ENCODE results near the gene TOE1.
A peak's percentile ranks its signal among the peaks of the same experiment; 100 is the strongest.
"Not testable (repeated sequence)": the region's sequence is repeated elsewhere in the genome, so short reads cannot be mapped to it uniquely, and the experiment has no call there.

TOE1 gene

DNA sequence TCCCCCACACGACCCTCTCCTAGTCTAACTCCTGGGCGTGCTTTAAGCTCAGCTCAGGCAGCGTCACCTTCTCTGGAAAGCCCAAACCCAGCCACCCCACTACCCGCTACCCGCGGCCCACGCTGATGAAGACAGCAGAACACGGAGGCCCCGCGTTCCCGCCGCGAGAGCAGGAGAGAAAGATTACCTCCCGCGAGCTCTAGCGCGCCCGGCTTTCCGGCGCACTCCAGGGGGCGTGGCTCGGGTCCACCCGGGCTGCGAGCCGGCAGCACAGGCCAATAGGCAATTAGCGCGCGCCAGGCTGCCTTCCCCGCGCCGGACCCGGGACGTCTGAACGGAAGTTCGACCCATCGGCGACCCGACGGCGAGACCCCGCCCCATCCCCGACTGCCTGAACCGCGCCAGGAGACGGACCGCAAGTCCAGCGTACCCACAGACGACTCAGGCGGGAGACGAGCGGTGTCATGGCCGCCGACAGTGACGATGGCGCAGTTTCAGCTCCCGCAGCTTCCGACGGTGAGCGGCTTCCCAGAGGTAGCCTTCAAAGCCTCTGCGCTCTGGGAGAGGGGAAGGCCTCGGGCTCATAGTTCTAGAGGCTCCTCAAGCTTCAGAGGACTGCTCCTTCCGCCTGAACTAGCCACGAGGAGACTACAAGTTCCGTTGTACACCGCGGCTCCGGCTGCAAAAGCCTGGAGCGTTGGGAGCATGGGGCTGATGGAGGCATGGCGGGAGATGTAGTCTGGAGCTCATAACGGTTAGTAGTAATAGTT, at the start of gene TOE1, which contains the start of gene MUTYH:
Gene TOE1, plus strand, starts transcription at position 382 of the 770 bp plus-strand sequence. Its CDS starts 83 bp downstream, at position 465.
Gene MUTYH, minus strand, starts transcription at position 652 of the 770 bp plus-strand sequence. CDS start 5,935 bp downstream, outside the sequence.
- DNase-seq (ENCODE audit: low read depth in 2 of 2): peak; percentile 85 to 91

DNA sequence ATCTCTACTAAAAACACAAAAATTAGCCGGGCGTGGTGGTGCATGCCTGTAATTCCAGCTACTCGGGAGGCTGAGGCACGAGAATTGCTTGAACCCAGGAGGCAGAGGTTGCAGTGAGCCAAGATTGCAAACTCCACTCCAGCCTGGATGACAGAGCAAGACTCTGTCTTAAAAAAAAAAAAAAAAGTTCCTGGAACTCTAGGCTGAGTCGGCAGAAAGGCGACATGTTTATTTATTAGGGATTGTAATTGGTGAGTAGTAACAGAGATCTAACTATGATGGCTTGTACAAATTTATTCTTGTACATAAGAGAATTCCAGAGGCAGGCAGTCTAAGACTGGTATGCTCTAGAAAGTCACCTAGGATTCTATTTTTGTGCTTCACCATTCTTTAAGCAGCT, 49.0 kb upstream of the TOE1 start:
- not testable (repeated sequence) for DNase-seq (ENCODE audit: low read depth in 2 of 2)

DNA sequence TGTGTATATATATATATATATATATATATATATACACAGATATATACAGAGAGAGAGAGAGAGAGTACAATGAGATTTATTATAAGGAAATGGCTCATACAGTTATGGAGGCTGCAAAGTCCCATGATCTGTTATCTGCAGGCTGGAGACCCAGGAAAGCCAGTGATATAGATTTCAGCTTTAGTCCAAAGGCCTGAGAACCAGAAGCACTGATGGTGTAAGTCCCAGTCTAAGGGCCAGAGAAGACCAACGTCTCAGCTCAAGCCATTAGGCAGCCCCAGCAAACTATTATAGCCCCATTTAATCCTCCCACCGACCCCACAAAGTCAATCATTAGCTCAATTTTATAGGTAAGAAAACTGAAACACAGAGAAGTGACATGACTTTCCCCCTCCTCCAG, 48.3 kb upstream of the TOE1 start:
- DNase-seq (ENCODE audit: low read depth in 2 of 2): no peak

DNA sequence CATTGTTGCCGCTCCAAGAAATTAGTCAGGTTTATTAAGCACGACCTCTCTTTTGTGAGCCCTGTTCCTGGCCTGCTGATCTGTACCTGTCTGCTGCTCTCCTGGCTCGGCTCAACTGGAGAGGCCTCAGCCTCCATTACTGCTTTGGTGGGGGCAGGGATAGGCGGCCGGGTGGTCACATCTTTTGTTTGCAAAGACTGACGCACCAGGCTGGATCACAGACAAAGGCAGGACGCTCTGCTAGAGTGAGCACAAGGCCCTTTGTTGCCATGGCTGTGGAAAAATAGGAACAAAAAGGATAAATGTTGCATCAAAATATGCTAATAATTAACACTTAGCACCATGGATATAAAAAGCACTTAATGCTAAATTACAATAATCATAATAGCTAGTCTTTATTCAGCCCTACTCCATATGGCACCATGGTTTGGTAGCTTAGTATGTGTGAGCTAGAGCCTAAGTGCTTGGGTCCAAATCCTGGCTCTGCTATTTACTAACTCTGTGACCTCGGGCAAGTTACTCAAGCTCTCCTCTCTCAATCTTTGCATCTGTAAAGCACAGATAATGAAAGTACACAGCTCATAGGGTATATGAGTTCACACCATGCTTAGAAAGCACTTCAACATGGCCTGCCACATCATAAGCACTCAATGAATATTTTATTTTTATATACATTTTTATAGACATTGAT, 42.2 kb upstream of the TOE1 start:
- no peak for DNase-seq (ENCODE audit: low read depth in 2 of 2)

DNA sequence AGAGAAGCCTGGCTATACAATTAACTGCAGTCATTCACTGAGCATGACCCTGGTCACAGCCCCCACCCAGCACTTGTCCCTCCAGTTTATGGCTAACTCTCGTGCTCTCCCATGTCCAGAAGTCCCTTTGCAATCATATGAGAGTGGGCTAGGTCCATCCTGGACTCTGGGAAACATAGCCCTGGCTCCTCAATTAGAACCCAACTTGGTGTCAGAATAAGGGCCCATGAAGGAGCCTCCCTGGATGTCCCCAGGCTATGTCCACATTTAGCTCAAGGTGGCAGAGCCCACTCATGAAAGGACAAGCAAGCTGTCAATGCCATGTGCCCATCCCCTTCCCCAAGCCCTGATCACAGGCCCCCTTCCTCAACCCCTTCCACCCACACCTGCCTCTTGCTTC, 40.7 kb upstream of the TOE1 start:
- DNase-seq (ENCODE audit: low read depth in 2 of 2): no peak

DNA sequence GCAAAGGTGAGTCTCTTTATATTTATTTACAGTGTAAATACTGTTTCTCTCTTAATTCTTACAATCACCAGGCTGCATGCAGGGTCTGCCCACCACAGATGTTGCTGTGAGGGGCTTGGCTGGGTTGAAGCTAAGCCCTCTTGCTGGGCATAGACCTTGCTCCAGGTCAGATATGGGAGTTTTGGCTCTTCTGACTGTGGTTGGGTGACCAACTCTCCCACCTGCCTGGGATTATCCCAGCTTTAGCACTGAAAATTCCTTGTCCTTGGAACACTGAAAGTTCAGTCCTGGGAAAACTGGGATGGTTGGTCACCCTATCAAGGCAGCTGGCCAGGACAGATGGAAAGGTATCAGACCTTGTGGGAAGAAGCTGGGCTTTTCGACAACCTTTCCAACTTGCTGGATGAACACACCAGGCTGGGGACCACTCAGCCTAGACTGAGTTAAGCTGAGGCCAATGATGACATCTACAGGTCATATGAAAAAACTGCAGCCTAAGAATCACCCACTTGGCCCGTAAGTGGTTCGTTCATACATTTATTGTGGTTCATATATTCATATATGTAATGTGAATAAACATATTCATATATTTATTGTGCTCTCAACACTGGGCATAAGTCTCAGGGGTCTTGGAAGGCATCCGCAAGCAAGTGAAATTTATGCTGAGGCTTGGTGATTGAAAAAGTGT, 39.8 kb upstream of the TOE1 start:
- peak in 1 of 2 donors; percentile 15 for DNase-seq (ENCODE audit: low read depth in 2 of 2)

DNA sequence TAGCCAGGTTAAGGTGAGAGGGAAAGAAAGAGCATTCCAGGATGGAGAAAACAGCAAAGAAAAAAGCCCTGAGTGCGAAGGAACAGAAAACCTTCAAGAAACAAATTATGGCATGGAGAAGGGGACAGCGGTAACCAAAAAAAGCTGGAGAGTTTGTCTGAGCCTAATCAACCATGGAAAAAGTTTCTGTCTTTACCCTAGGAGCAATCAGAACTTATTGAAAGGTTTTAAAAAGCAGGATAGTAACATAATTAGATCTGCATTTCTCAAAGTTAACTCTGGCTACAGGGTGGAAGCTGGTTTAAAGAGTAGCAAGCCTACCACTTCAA, 39.3 kb upstream of the TOE1 start:
- no peak for DNase-seq (ENCODE audit: low read depth in 2 of 2)

DNA sequence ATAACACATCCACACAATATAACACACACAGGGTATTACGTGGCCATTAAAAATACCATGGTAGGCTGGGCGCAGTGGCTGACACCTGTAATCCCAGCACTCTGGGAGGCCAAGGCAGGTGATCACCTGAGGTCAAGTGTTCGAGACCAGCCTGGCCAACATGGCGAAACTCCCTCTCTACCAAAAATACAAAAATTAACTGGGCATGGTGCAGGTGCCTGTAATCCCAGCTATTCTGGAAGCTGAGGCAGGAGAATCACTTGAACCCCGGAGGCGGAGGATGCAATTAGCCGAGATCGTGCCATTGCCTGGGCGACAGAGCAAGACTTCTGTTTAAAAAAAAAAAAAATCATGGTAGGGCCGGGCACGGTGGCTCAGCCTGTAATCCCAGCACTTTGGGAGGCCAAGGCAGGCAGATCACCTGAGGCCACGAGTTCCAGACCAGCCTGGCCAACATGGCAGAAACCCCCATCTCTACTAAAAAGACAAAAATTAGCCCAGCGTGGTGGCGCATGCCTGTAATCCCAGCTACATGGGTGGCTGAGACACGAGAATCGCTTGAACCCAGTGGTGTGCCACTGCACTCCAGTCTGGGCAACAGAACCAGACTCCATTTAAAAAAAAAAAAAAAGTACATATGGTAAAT, 37.3 kb upstream of the TOE1 start:
- DNase-seq (ENCODE audit: low read depth in 2 of 2): no peak

DNA sequence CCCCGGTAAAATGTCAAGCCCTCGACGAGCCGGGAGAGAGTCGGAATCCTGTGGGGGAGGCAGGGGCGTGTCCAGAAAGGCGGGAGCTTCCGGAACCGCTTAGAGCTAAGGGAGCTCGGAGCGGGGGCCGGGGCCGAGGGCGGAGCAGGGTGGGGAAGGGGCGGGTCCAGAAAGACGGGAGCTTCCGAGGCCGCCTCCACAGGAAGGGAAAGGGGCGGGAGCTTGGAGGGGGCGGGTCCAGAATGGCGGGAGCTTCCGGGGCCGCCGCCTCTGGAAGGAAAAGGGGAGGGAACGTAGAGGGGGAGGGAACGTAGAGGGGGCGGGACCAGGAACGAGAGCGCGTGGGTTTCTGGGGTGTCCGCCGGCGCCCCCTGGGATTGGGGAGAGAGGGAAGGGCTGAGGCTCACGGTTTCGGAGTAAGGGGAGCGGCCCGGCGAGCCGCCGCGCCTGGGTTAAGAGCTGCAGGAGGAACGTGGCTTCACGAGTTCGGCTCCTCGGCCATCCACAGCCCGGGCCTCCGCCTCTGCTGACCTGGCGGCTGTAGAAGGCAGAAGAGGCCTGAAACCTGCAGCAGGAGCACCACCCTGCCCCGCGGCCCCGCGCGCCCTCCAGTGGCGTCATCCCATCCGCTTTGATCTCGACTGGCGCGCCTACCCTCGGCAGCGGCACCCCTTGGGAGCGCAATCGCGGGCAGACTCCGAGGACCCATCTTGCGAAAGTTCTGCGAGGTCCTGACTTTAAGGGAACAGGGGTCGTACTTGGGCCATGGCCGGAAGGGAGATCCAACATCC, 36.3 kb upstream of the TOE1 start:
- peak; percentile 97 to 99 for DNase-seq (ENCODE audit: low read depth in 2 of 2)

DNA sequence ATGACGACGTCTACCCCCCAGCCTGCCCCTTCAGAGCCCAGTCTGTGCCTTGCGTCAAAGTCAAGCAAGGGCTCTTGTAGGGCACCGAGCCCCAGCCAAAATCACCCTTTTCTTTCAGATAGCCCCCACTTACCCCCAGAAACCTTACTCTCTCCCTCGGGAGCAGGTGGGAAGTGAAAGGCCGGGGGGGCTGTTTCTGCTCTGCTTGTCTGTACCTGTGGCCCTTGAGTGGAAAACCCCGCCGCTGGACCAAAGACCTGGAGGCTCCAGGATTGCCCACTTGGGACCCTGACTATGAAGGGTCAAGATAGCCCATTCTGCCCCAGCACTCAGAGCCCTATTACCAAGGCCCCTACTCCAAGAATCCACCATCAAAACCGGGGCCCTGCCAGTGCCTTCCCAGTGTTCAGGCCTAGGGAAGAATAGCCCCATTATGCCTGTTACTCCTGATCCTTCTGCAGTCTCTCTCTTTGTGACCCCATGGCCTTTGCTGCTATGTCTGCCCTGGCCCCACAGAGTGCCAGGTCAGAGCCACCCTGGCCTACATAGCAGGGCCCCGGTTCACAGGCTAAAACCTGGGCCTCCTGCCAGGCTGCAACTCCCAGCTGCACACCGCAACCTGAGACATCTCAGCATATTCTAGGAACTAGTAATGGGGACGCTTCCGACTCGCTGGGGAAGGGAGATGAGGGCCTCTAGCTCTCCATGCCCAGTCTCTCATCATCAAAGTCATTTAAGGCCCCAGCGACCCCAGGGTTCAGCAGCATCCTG, 35.5 kb upstream of the TOE1 start:
- no peak for DNase-seq (ENCODE audit: low read depth in 2 of 2)

DNA sequence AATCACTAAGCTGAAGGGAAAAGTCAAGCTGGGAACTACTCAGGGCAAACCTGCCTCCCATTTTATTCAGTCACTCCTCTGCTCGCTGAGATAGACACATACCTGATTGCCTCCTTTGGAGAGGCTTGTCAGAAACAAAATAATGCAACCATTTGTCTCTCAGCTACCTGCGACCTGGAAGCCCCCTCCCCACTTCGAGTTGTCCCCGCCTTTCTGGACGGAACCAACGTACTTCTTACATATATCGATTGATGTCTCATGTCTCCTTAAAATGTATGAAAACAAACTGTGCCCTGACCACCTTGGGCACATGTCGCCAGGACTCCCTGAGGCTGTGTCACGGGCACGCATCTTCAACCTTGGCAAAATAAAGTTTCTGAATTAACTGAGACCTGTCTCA, 34.7 kb upstream of the TOE1 start:
- DNase-seq (ENCODE audit: low read depth in 2 of 2): no peak

DNA sequence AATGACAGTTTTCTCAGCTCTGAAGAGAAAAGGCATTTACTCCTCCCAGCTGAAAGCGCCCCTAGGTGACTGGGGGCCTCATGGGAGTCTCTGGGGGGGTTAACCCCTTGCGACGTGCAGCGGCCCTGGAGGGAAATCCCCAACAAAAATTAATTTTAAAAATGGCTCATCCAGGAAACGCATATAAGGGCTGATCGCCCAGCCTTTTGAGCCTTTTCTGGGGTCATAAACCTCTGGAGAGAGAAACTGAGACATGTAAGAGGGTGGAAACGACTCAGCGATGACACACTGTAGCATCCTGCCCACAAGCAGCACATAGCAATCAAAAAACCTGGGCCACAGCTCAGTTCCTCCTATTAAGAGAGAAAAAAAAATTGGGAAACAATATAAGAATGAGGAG, 33.7 kb upstream of the TOE1 start:
- DNase-seq (ENCODE audit: low read depth in 2 of 2): no peak

DNA sequence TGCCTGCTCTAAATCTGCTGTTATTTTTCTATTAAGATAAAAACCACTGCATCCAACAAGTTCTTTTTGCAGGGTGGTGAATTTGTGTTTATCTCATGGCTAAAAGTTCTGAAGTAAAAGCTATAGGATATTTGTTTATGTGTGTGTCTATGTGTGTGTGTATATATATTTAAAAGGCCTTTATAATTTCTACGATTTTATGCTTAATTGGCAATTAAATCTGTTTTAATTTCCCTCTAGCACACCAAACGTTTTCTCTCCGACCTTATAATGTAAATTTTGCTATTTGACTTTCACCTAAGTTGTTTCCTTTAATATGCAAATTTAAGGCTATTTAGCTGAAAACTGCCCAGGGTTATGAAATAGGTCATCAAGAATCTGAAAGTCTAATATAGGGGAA, 33.1 kb upstream of the TOE1 start:
- DNase-seq (ENCODE audit: low read depth in 2 of 2): no peak

DNA sequence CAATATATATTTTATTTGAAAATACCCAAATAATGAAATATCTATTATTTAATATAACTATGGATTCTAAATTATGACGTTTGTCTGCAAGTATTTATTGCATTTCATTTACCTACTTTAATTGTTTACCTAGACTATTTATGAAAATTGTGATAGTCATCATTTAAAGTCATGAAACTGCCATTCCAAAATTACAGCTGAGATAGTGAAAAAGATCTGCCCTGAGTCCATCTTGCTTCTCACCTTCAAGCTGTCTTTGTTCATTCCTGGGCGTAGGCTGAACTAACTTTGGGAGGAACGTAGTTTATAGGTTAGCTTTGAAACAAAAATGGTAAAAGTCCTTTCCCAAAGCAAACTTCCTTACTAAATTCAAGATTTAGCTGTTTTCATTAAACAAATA, 25.7 kb upstream of the TOE1 start:
- DNase-seq (ENCODE audit: low read depth in 2 of 2): no peak

DNA sequence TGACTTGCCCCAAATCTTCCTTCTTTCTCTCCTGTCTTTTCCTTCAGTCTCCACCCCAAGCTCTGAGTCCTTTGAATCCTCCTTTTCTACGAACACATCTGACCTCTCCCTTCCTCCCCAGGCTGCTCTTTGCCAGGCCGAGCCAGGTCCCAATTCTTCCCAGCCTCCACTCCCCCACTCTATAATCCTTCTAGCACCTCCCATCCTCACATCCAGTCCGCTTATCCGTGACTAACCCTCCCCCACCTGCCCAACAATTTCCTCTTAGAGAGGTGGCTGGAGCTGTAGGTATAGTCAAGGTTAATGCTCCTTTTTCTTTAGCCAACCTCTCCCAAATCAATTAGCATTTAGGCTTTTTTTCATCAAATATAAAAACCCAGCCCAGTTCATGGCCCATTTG, 22.8 kb upstream of the TOE1 start:
- no peak for DNase-seq (ENCODE audit: low read depth in 2 of 2)

DNA sequence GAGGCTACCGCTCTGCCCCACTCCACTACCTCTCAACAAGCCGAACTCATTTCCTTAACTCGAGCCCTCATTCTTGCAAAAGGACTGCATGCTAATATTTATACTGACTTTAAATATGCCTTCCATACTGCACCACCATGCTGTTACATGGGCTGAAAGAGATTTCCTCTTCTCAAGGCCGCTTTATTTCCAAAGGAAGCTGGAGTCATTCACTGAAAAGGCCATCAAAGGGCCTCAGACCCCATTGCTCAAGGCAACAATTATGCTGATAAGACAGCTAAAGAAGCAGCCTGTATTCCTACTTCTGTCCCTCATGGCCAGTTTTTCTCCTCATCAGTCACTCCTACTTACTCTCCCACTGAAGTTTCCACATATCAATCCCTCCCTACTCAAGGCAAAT, 20.2 kb upstream of the TOE1 start:
- DNase-seq (ENCODE audit: low read depth in 2 of 2): no peak

DNA sequence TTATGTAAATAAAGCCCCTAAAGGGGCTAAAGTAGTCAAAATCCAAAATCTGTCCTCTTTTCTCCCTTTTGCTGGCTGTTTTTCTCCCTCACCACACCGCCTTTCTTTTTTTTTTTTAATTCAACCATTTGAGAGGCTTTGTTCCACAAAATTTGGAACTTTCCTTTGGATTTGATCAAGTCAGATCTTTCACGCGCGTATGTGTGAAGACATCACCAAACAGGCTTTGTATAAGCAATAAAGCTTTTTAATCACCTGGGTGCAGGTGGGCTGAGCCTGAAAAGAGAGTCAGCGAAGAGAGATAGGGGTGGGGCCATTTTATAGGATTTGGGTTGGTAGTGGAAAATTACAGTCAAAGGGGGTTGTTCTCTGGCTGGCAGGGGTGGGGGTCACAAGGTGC, 18.5 kb upstream of the TOE1 start:
- no peak for DNase-seq (ENCODE audit: low read depth in 2 of 2)

DNA sequence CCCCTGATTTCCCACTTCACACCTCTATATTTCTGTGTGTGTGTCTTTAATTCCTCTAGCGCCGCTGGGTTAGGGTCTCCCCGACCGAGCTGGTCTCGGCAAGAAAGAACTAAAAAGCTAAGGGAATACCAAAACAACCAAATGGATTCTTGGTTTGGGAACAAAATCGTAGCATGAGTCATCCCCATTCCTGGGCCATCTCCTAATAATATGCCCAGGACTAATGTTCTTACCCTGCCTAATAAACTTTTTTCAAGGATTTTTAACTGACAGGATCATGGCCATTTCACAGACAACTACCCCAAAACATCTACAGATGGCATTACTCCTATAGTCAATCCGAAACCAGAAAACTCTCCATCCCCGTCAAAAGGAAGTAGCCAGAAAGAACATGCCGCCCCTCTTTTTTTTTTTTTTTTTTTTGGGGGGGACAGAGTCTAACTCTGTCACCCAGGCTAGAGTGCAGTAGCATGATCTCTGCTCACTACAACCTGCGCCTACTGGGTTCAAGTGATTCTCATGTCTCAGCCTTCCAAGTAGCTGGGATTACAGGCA, 17.4 kb upstream of the TOE1 start:
- no peak for DNase-seq (ENCODE audit: low read depth in 2 of 2)

DNA sequence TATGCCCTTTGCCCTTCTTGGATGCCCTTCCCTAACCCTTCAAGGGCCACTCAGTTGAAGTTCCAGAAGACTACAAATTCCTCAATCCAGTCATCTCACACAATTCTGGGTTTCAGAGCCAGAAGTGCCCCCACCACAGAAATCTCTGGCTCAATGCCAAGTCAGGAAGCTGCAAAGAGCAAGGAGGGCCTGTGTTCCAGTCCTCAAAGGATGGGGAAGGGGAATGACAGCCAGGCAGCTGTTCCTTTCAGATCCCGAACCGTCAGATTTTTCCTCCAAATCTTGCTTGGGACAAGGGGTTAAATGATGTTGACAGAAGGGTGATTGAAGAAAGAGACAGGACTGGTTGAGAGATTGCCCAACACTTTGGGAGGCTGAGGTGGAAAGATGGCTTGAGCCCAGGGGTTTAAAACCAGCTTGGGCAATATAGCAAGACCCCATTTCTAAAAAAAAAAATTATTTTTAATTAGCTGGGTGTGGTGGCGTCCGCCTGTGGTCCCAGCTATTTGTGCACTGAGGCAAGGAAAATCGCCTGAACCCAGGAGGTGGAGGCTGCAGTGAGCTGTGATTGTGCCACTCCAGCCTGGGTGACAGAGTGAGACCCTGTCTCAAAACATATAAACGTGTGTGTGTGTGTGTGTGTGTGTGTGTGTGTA, 14.0 kb upstream of the TOE1 start:
- no peak for DNase-seq (ENCODE audit: low read depth in 2 of 2)

Data from stimulated activated CD8-positive, alpha-beta memory T cell treated with anti-CD3 and anti-CD28 coated beads, Interleukin-7, amount 100 ng/mL, for 4 hours (primary cell).